Activated CD4-positive, alpha-beta T cell treated with anti-CD3 and anti-CD28 coated beads, Interleukin-2, amount 50 U/mL, for 16 hours (primary cell): ENCODE measurements around the gene HSD17B1.

Source experiments
- DNase-seq: peaks from one replicate; pipeline ENCODE4 v3.0.0-alpha.2; 2020

HSD17B1 gene

GRCh38 chr17:42568341-42569111 lies 15.8 kb downstream of the HSD17B1 start:
- DNase-seq, result no peak

DNA sequence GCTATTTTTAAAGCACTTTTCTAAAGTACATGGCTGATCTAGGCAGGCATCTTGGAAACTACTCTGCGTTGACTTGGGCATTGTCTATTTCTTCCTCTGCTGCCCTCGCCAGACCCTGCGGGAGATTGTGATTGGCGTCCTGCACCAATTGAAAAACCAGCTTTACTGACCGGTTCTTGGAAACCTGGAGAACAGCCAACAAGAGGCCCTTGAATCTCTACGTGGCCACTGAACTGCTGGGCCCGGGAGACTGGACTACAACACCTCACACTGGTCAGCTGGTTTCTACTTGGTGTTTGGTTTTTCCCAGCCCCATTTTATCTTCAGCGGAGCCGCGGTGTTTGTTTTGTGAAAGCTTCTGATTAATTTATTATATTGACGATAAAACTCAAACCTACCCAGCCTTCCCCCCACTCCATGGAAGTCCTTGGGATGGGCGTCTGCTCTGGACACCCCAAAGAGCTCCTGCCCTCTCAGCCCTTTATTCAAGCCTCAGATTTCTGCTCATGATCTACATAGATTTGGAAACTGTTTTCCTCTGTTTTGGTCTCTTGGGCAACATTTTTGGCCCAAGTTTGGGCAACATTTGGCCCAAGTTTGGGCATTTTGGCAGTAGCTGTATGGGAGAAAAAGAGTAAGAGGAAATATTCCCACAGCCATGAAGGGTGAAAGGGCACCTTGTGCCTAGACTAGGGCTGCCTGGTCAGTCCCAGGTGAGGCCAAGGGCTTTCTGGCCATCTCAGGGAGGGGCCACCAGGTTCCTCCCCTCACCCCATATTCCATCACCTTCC lies 18.9 kb downstream of the HSD17B1 start:
- no peak for DNase-seq

- no peak for DNase-seq
Observed at GRCh38 chr17:42573095-42573494, 20.4 kb downstream of the HSD17B1 start.

DNA sequence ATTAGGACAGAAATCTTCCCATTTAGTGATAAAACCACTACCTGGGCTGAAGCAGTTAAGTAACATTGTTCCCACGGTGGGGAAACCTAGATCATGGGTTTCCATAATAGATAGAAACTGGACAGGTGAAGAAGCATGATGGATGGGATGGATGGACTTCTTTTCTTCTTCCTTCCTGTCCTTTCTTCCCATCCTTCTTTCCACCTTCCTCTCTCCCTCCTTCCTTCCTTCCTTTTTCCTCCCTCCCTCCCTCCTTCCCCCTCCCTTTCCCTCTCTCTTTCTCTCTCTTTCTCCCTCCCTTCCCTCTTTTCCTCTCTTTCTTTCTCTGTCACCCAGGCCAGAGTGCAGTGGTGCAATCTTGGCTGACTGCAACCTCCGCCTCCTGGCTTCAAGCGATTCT lies 21.7 kb downstream of the HSD17B1 start:
- no peak for DNase-seq

DNA sequence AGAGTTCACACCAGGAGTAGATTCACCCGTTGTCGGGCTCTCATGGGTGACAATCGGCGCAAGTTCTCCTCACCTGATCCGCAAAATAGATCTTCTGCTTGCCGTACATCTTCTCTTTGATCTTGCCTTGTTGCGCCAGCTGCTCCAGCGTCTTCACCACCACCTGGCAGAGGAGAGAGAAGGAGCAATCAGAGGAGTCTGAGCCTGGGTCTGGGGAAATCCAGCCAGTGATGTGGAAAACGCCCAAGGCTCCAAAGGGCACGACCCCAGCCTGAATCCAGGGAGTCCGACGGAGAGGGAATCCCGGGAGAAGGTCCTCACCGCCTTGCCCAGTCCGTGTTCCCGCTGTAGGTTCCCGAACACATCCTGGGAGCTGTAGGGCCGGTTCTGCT lies 24.4 kb downstream of the HSD17B1 start:
- no peak for DNase-seq

DNA sequence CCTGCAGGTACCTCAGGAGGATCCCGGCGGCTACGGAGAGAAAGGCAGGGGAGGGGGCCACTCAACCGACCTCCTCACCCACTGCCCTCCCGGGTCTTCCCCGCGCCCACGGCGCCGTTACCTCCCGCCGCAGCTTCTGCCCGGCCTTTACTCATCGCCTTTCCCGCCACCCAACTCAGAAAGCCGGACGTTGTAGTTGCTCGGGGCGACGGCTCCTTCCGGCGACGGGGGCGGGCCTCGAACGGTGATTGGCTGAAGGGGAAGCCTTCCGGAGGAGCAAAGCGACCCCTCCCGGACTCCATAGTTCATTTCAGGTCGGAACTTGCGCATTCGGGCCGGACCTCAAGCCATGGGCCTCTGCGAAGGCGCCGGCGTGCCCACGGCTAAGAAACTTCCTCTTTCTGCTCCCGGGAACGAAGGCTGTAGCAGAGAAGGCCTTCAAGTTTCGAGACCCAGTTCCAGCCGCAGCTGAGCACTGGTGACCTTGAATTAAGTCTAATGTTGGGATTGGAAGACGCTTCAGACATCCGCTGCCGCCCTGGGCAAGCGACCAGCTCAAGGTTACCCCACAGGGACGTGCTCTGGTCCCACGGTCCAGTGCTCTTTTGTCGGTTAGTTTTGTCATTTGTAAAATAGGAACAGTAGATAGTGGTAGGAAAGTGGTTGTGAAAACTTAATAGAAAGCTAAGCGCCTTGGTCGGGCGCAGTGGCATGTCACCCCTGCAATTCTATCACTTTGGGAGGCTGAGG lies 25.0 kb downstream of the HSD17B1 start, which contains the start of gene PSMC3IP:
Gene PSMC3IP, minus strand, starts transcription at position 198 of the 750 bp plus-strand sequence. Its CDS starts 43 bp downstream, at position 155.
- DNase-seq, result peak; percentile 98

DNA sequence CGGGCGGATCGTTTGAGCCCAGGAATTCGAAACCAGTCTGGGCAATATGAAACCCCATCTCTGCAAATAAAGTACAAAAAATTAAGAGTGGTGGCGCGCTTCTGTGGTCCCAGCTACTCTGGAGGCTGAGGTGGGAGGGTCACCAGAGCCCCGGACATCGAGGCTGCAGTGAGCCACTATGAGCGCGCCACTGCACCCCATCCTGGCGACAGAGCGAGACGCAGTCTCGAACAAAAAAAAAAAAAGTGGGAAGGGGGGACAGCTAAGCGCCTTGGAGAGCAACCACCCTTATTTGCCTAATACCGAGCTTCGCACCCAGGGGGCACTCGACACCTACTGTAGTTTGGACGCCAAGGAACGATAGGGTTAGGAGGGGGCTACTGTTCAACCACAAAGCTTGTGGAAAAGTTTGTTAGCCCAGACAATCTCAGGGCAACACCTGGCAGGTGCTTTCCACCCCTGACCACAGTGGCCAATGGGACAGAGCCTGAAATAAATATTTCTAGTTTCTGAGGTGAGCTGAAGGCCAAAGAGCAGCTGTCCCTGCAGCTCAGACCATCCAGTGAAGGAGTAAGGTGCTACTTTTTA lies 25.7 kb downstream of the HSD17B1 start:
- DNase-seq, result peak; percentile 80

- no peak for DNase-seq
Observed at GRCh38 chr17:42579794-42580551, 27.2 kb downstream of the HSD17B1 start.

- DNase-seq, result no peak
Observed at GRCh38 chr17:42581744-42582270, 29.1 kb downstream of the HSD17B1 start.

- DNase-seq, result no peak
Observed at GRCh38 chr17:42584880-42585279, 32.2 kb downstream of the HSD17B1 start.

DNA sequence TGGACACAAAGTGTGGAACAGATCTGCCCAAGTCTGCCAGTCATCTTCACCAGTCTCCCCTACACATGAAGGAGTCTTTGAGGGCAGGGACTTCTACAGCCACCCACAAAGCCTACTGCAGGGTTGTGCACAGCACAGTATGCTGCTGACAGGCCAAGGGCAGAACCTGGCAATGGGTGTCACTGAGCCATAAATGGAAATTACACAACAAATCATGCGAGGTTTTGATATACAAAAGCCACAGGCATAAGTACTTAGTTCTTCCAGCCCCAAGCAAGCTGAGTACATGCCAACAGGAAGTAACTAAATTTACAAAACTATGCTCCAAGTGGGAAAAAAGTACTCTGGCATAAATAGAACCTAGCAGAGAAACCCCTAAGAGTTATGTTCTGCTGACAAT lies 32.6 kb downstream of the HSD17B1 start:
- no peak for DNase-seq

- DNase-seq, result no peak
Observed at GRCh38 chr17:42586514-42587230, 33.9 kb downstream of the HSD17B1 start.

DNA sequence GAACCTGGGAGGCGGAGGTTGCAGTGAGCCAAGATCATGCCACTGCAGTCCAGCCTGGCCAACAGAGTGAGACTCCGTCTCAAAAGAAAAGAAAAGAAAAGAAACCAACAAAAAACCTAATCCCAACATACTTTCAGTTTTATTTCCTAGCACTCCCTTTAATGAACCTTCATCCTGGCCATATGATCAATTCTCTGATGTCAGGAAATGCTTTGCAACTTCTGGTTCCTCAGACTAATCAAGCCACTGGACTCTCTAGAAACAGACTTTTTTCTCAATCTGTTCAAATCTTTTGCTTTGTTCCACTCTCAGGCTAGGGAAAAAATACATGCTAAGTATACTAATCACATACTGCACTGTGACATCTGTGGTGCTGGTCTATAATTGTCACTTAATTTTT lies 38.2 kb downstream of the HSD17B1 start:
- no peak for DNase-seq

GRCh38 chr17:42591411-42591810 lies 38.7 kb downstream of the HSD17B1 start:
- no peak for DNase-seq

- DNase-seq, result no peak
Observed at GRCh38 chr17:42596386-42596785, 43.7 kb downstream of the HSD17B1 start.

DNA sequence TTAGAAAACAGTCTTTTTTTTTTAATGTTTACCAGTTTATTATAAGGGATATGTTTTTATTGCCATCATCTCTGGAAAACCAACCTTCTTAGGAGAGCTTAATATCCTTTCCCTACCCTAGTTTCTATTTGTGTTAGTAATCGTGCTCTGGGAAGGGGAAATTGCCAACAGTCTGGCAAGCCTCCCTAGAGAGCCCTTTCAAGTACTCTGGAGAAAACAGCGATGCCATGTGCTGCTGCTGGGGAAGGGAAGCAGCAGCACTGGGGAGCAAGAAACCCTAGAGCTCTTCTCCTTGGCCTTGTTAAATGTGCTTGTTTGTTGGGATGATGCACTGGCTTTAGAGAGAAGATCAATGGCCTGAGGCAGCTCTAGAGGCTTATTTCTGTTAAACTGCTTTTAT lies 46.2 kb downstream of the HSD17B1 start:
- DNase-seq, result no peak

GRCh38 chr17:42603318-42603717 lies 50.6 kb downstream of the HSD17B1 start:
- no peak for DNase-seq
